Measurements from ENCODE around the gene UNK.
"Not testable (repeated sequence)": the region's sequence is repeated elsewhere in the genome, so short reads cannot be mapped to it uniquely, and the experiment has no call there.

UNK gene

GRCh38 chr17:75793460-75793859 is 8.9 kb downstream of the UNK start:
- in situ Hi-C loops (cut with MboI; ENCODE audit: low sequenced_read_pairs), result no loop called here

- in situ Hi-C loops (cut with MboI; ENCODE audit: low sequenced_read_pairs), result no loop called here
Observed at GRCh38 chr17:75795820-75796607, 11.4 kb downstream of the UNK start.

- in situ Hi-C loops (cut with MboI; ENCODE audit: low sequenced_read_pairs), result no loop called here
Observed at GRCh38 chr17:75799402-75799801, 14.8 kb downstream of the UNK start.

GRCh38 chr17:75803883-75804282 is 19.3 kb downstream of the UNK start:
- in situ Hi-C loops (cut with MboI; ENCODE audit: low sequenced_read_pairs), result no loop called here

- in situ Hi-C loops (cut with MboI; ENCODE audit: low sequenced_read_pairs), result no loop called here
Observed at GRCh38 chr17:75806822-75807500, 22.4 kb downstream of the UNK start.

GRCh38 chr17:75807861-75808260 is 23.3 kb downstream of the UNK start:
- in situ Hi-C loops (cut with MboI; ENCODE audit: low sequenced_read_pairs), result no loop called here

GRCh38 chr17:75808549-75808904 is 23.9 kb downstream of the UNK start:
- in situ Hi-C loops (cut with MboI; ENCODE audit: low sequenced_read_pairs), result no loop called here

- in situ Hi-C loops (cut with MboI; ENCODE audit: low sequenced_read_pairs), result no loop called here
Observed at GRCh38 chr17:75808905-75809621, 24.5 kb downstream of the UNK start.

GRCh38 chr17:75809631-75810111 is 25.1 kb downstream of the UNK start:
- in situ Hi-C loops (cut with MboI; ENCODE audit: low sequenced_read_pairs), result no loop called here

GRCh38 chr17:75810216-75810615 is 25.6 kb downstream of the UNK start:
- in situ Hi-C loops (cut with MboI; ENCODE audit: low sequenced_read_pairs), result no loop called here

- in situ Hi-C loops (cut with MboI; ENCODE audit: low sequenced_read_pairs), result not testable (repeated sequence)
Observed at GRCh38 chr17:75810756-75811155, 26.1 kb downstream of the UNK start.

GRCh38 chr17:75811174-75811573 is 26.6 kb downstream of the UNK start:
- in situ Hi-C loops (cut with MboI; ENCODE audit: low sequenced_read_pairs), result no loop called here

- in situ Hi-C loops (cut with MboI; ENCODE audit: low sequenced_read_pairs), result no loop called here
Observed at GRCh38 chr17:75812096-75813013, 27.7 kb downstream of the UNK start.

- in situ Hi-C loops (cut with MboI; ENCODE audit: low sequenced_read_pairs), result no loop called here
Observed at GRCh38 chr17:75813081-75814020, 28.7 kb downstream of the UNK start.

GRCh38 chr17:75814021-75814395 is 29.4 kb downstream of the UNK start:
- in situ Hi-C loops (cut with MboI; ENCODE audit: low sequenced_read_pairs), result no loop called here

- in situ Hi-C loops (cut with MboI; ENCODE audit: low sequenced_read_pairs), result no loop called here
Observed at GRCh38 chr17:75814900-75815373, 30.3 kb downstream of the UNK start.

GRCh38 chr17:75815399-75815798 is 30.8 kb downstream of the UNK start:
- in situ Hi-C loops (cut with MboI; ENCODE audit: low sequenced_read_pairs), result no loop called here

GRCh38 chr17:75816693-75817092 is 32.1 kb downstream of the UNK start:
- in situ Hi-C loops (cut with MboI; ENCODE audit: low sequenced_read_pairs), result no loop called here

- in situ Hi-C loops (cut with MboI; ENCODE audit: low sequenced_read_pairs), result no loop called here
Observed at GRCh38 chr17:75817571-75817970, 33.0 kb downstream of the UNK start.
